ENCODE results near the gene THSD7B.
"Not testable (repeated sequence)": the region's sequence is repeated elsewhere in the genome, so short reads cannot be mapped to it uniquely, and the experiment has no call there.

The THSD7B gene

DNA sequence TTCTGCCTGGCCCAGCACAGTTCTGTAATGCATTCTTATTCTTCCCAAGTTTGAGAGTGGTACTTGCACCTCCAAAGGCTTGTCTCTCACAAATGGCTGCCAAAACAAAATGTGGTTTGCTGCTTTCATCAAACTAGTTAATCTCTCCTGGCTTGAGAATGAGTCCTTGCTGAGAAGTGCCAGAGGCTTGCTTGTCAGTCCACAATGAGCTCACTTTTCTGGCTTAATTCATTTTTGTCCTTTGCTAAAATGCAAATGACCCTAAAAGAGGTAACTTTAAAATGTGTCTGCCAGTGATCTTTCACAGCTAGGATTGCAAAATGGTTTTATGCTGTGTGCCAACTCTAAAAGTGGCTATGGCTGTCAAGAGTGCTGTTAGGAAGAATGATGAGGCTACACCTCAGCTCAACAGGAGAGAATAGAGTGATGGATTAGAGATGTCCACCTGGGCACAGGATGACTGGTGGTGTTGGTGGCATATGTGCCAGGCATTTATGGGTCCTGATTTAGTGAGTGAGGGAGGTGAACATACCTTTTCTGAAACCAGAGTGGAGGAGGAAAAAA, 907.7 kb downstream of the THSD7B start:
- no peaks in the 10 kb centered on the region for H3K4me1 Mint-ChIP-seq
- H3K36me3 Mint-ChIP-seq: no peaks in the 10 kb centered on the region
- DNase-seq: no peak
- no peak overlapping the region for H3K4me3 Mint-ChIP-seq
- H3K27ac Mint-ChIP-seq: no peak overlapping the region
- no peaks in the 10 kb centered on the region for H3K27me3 Mint-ChIP-seq
- CTCF ChIA-PET: no interaction called here
- H3K9me3 Mint-ChIP-seq: no peaks in the 10 kb centered on the region

DNA sequence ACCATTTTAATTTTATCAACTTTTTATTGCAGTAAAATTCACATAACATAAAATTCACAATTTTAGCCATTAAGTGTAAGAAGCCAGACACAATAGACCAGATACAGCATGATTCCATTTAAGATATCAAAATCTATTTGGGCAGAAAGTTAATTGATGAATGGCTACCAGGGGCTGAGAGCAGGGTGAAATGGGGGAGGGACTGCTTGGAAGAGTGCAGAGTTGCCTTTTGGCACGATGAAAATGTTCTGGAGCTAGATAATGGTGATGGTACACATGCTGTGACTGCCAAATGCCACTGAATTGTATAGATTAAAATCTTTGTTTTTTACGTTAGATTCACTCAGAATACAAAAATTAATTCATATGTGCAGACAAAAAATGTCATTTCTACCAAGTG, 909.6 kb downstream of the THSD7B start:
- Mint-ChIP-seq H3K27me3 (no peaks in the 10 kb centered on the region), H3K9me3 (no peaks in the 10 kb centered on the region), H3K4me1 (no peaks in the 10 kb centered on the region), H3K27ac (no peak overlapping the region), H3K36me3 (no peaks in the 10 kb centered on the region), H3K4me3 (no peak overlapping the region)
- no peak for DNase-seq
- CTCF ChIA-PET: no interaction called here

DNA sequence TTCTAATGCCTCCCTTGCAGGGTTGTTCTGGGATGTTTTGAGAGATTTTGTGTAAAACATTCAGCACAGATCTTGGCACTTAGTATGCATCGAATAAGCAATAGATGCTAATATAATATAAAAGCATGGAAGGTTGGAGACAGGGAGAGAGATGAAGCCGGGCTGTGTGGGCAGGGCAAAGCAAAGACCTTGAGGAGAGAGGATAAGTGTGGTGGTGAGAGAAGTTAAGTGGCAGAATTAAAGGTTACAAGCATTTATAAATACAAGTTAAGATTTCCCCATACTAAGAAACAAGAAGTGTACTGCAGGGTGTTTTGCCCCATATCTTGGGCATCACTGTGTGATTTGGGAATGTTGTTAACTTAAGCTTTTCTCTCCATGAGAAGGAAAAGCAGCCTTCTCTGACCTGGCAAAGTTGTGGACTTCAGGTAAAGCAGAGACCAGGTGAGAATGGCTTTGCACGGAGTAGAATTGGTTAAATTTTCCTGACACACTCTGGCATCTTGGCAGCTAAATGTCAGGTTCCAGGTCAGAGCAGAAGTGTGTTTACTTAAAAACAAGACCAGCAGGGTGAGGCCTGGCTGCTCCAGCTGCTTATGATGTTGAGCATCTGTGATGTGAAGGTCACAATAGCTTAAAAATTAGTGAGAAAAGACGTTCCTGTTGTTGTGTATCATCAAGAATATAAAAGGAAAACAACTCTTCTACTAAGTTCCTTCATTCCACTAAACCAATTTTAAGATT, 910.4 kb downstream of the THSD7B start:
- Mint-ChIP-seq H3K27me3 (no peaks in the 10 kb centered on the region), H3K4me3 (no peak overlapping the region), H3K36me3 (no peaks in the 10 kb centered on the region), H3K27ac (no peak overlapping the region), H3K4me1 (no peaks in the 10 kb centered on the region), H3K9me3 (no peaks in the 10 kb centered on the region)
- CTCF ChIA-PET: no interaction called here
- DNase-seq: no peak

DNA sequence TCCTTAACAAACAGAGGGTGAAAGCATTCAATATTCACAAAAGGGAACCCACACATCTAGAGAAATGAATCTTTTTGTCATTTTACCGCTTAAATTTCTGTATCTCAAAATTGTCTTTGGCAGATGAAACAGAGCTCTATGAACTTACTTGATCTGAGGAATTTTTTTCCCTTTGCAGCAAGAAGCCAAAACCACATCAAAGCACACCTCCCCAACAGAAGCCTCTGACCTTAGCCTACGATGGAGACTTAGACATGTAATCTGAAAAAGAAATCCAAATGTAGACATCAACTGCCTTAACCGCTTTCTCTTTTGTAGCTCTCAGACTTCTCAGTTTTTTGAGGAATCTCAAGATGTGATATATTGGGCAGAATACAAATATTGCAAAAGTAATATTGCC, 911.0 kb downstream of the THSD7B start:
- no peaks in the 10 kb centered on the region for H3K4me1 Mint-ChIP-seq
- DNase-seq: no peak
- no peaks in the 10 kb centered on the region for H3K36me3 Mint-ChIP-seq
- H3K27me3 Mint-ChIP-seq: no peaks in the 10 kb centered on the region
- CTCF ChIA-PET: no interaction called here
- H3K27ac Mint-ChIP-seq: no peak overlapping the region
- H3K9me3 Mint-ChIP-seq: no peaks in the 10 kb centered on the region
- H3K4me3 Mint-ChIP-seq: no peak overlapping the region

DNA sequence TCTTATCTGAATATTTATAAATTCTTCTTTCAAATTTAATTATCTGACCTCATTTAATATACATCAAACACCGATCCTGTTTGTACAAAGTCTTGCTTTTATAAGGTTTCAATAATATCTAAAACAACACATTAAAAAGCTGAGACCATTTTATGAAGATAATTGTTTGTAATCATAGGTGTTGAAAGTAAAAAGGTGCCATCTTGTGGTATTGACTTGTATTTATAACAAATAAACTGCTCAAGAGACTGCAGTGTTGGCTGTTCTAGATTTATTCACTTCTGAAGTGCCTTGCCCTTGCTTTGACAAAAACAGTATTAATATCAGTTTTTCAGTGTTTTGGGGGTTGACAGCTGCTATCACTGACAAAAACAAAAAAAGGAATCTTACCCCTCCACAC, 912.1 kb downstream of the THSD7B start:
- Mint-ChIP-seq H3K4me3 (no peak overlapping the region), H3K9me3 (no peaks in the 10 kb centered on the region), H3K4me1 (no peaks in the 10 kb centered on the region), H3K27ac (no peak overlapping the region), H3K27me3 (no peaks in the 10 kb centered on the region), H3K36me3 (no peaks in the 10 kb centered on the region)
- CTCF ChIA-PET: no interaction called here
- DNase-seq: no peak

DNA sequence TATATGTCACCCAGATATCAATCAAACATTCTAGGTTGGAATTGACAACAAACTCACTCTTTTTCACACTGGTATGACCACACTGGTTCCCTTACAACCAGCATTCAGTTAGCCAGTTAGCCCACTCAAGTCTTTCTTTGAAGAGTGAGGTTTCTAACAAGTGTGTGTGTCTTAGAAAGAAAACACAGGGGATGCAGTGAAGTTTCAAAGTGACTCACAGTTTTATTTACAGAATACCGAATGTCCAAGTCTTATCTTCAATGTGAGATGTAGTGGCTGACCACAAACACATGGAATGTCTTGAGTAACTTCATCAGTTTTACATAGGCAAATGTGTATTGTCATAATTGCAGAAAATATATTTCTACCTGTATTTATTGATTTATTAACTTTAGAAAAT, 924.2 kb downstream of the THSD7B start:
- Mint-ChIP-seq H3K27ac (no peak overlapping the region), H3K36me3 (no peaks in the 10 kb centered on the region)

DNA sequence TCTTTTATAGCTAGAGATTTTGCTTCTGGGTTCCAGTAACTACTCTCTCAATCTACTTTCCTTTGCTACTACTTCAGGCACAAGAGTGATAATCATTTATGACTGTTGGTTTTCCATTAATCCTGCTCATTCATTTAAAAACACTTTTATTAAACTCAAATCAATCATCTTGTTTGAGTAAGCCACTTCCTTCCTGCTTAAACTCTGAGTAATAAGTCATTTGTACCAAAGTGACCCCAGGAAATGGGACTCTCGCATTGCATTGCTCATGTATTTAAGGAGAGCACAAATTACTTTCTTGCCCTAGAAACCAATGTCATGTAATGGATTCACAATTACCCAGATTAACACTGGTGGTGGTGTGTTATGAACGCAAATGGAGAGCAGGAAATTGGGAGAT, 928.2 kb downstream of the THSD7B start:
- Mint-ChIP-seq H3K27ac (no peak overlapping the region), H3K36me3 (no peaks in the 10 kb centered on the region), H3K9me3 (no peaks in the 10 kb centered on the region), H3K4me1 (no peaks in the 10 kb centered on the region), H3K4me3 (no peak overlapping the region), H3K27me3 (no peaks in the 10 kb centered on the region)
- CTCF ChIA-PET: no interaction called here
- DNase-seq: no peak

More for the DNA sequence above, 924.2 kb downstream of the THSD7B start:
- no peaks in the 10 kb centered on the region for H3K4me1 Mint-ChIP-seq
- peaks cover 5% of the 10 kb centered on the region for H3K9me3 Mint-ChIP-seq
- no peaks in the 10 kb centered on the region for H3K27me3 Mint-ChIP-seq
- H3K4me3 Mint-ChIP-seq: no peak overlapping the region
- DNase-seq: no peak
- CTCF ChIA-PET: no interaction called here

DNA sequence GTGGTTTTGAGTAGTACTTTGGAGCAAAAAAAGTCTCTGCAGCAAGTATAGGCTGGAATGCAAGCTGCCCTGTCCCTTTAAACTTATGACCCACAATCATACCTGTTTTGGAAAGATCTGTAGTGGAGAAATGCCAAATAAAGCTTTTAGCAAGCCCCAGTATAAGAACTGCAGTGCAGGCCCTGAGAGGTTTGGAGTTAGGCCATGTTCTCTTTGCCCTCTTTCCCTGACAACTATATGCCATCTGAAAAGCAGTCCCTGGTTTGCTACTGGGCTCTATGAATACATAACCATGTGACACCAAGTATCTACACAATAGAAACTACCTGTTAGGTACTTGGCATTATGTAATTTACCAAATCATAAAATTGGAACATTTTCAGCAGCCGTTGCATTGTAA, 931.6 kb downstream of the THSD7B start:
- Mint-ChIP-seq H3K4me1 (no peaks in the 10 kb centered on the region), H3K27ac (no peak overlapping the region), H3K36me3 (no peaks in the 10 kb centered on the region), H3K9me3 (no peaks in the 10 kb centered on the region), H3K4me3 (no peak overlapping the region), H3K27me3 (no peaks in the 10 kb centered on the region)
- DNase-seq: no peak
- CTCF ChIA-PET: no interaction called here

DNA sequence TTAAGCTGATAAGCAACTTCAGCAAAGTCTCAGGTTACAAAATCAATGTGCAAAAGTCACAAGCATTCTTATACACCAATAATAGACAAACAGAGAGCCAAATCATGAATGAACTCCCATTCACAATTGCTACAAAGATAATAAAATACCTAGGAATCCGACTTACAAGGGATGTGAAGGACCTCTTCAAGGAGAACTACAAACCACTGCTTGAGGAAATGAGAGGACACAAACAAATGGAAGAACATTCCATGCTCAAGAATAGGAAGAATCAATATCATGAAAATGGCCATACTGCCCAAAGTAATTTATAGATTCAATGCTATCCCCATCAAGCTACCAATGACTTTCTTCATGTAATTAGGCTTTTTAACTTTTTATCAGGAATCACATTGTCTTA, 934.9 kb downstream of the THSD7B start:
- H3K9me3 Mint-ChIP-seq, CTCF ChIA-PET, DNase-seq, H3K27me3 Mint-ChIP-seq, H3K36me3 Mint-ChIP-seq, H3K4me1 Mint-ChIP-seq, H3K4me3 Mint-ChIP-seq, H3K27ac Mint-ChIP-seq: not testable (repeated sequence)

DNA sequence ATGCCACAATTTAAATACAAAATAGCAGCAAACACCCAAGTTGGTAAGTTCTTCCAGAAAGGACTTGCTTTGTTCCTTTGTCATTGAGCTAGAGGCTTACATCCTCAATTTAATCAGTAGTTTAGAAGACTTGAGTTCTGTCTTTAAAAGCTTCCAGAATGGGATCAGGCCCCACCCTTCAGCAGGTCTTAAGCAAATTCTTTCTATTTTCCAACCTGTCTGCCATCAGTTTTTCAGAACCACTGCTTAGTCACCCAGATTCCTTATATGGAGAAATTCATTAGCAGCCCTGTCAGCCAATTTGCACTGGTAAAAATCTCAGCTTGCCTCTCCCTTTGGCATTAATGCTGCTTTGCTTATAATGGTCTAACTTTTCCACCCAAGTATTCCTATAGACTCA, 935.3 kb downstream of the THSD7B start:
- Mint-ChIP-seq H3K27me3 (no peaks in the 10 kb centered on the region), H3K4me3 (no peak overlapping the region), H3K36me3 (no peaks in the 10 kb centered on the region), H3K4me1 (no peaks in the 10 kb centered on the region), H3K27ac (no peak overlapping the region), H3K9me3 (no peaks in the 10 kb centered on the region)
- CTCF ChIA-PET: no interaction called here
- DNase-seq: no peak

DNA sequence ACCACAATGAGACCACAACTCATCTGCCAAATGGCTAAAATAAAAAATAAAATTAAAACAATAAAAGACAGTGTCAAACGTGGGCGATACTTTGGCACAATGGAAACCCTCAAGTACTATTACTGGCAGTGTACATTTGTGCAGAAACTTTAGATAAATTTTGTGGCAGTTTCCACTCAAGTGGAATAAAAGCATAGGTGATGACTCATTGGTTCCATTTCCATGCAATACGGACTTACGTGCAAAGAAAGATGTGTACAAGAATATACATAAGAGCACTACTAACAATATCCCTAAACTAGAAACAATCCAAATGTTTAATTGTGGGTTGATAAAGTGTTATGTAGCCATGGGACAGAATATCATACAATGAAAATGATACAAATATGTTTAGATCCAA, 940.0 kb downstream of the THSD7B start:
- Mint-ChIP-seq H3K36me3 (no peaks in the 10 kb centered on the region), H3K9me3 (peaks cover 2% of the 10 kb centered on the region), H3K27me3 (no peaks in the 10 kb centered on the region), H3K4me3 (no peak overlapping the region), H3K27ac (no peak overlapping the region), H3K4me1 (no peaks in the 10 kb centered on the region)
- CTCF ChIA-PET: no interaction called here
- no peak for DNase-seq

DNA sequence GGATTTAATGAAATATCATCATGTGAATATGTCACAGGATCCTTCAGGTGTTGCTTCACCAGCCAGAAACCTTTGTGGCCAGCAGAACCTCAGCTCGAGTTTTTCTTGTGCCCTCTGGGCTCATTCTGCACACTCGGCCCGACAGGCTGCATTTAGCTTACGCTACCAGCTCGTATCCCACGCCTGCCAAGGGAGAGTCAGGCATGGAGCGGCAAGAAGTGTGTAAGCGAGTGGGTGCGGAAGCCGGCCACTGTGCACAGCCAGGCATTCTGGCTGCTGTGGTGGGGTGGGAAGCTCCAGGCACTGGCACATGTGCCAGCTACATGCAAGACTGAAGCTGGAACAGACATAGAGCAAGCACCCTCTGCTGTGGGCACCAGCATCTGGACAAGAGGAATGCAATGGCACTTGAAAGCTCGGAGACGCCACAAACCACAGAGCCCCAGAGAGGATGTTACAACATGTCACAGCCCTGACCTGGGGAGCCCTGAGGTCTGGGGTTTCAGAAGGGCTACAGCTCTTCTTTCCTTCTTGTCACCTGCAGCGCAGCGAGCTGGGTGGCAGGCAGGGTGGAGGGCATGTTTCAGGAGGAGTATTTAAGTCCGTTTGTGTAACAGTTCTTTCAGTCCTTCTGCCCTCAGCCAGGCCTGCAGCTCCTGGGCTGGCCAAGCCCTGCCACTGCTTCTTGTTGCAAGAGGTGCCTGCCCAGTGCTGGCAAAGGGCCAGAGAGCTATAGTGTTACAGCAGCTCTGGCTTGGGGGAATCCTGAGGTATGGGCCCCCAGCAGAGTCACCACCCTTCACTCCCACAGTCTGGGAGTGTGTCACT, 941.7 kb downstream of the THSD7B start:
- Mint-ChIP-seq H3K36me3 (no peaks in the 10 kb centered on the region), H3K27me3 (no peaks in the 10 kb centered on the region), H3K4me3 (no peak overlapping the region), H3K4me1 (no peaks in the 10 kb centered on the region), H3K9me3 (peaks cover 7% of the 10 kb centered on the region), H3K27ac (no peak overlapping the region)
- CTCF ChIA-PET: no interaction called here
- DNase-seq: no peak

DNA sequence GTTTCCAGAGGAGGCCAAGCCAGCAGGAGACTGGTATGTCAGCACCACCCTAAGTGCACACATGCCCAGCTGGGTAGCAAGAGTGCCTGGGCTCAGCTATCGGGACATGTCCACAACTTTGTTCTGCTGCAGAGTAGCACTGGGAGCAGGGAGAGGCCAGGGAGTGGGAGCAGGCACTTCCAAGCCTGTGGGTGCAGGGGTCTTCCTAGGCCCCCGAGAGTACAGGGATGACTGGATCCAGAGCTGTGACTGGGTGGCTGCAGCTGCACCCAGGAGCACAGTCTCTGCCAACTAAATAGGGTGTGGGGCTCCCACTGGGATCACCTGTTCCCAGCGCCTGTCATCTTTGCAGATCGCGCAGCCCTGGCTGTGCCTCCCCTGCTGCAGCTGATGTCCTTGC, 943.0 kb downstream of the THSD7B start:
- Mint-ChIP-seq H3K9me3 (peaks cover 12% of the 10 kb centered on the region), H3K4me3 (no peak overlapping the region), H3K4me1 (no peaks in the 10 kb centered on the region), H3K36me3 (no peaks in the 10 kb centered on the region), H3K27ac (no peak overlapping the region), H3K27me3 (no peaks in the 10 kb centered on the region)
- DNase-seq: no peak
- CTCF ChIA-PET: no interaction called here

DNA sequence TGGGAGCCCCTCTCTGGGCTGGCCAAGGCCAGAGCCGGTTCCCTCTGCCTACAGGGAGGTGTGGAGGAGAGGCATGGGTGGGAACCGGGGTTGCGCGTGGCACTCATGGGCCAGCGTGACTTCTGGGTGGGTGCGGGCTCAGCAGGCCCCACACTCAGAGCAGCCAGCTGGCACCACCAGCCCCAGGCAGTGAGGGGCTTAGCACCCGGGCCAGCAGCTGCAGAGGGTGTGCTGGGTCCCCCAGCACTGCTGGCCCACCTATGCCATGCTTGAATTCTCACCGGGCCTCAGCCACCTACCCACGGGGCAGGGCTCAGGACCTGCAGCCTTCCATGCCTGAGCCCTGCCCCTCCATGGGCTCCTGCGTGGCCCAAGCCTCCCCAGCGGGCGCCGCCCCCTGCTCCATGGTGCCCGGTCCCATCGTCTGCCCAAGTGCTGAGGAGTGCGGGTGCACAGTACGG, 950.4 kb downstream of the THSD7B start:
- H3K9me3 Mint-ChIP-seq: peaks cover 5% of the 10 kb centered on the region
- H3K4me3 Mint-ChIP-seq: no peak overlapping the region
- H3K27me3 Mint-ChIP-seq: no peaks in the 10 kb centered on the region
- H3K36me3 Mint-ChIP-seq: no peaks in the 10 kb centered on the region
- CTCF ChIA-PET: no interaction called here
- H3K4me1 Mint-ChIP-seq: no peaks in the 10 kb centered on the region
- no peak overlapping the region for H3K27ac Mint-ChIP-seq
- no peak for DNase-seq

DNA sequence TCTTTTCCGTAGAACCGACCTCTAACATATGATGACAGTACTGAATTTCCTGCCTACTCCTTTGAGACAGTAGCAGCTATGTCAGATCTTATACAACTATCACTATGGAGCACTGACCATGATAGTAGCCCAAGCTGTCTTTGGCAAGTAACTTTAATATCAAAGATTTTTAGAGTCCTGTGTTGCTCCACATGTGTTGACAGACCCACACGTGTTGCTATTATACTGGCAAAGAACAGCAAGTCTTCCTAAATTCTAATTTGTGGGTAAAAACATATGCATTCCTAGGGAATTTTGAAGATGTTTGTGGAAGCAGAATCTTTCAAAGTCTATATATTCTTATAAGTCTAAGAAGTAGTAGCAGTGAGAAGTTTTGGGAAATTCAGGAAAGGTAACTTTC, 953.4 kb downstream of the THSD7B start:
- DNase-seq: no peak
- H3K27ac Mint-ChIP-seq: no peak overlapping the region
- CTCF ChIA-PET: no interaction called here

More for the DNA sequence above, 953.4 kb downstream of the THSD7B start:
- H3K4me3 Mint-ChIP-seq: no peak overlapping the region
- no peaks in the 10 kb centered on the region for H3K27me3 Mint-ChIP-seq
- no peaks in the 10 kb centered on the region for H3K36me3 Mint-ChIP-seq
- no peaks in the 10 kb centered on the region for H3K4me1 Mint-ChIP-seq
- H3K9me3 Mint-ChIP-seq: no peaks in the 10 kb centered on the region

All from activated naive CD4-positive, alpha-beta T cell treated with anti-CD3 and anti-CD28 coated beads, Interleukin-2, amount 10 ng/mL, durations not matched to agents 7 days and 5 days (primary cell).